Astrocyte (in vitro differentiated cells and primary cell): ENCODE results near the gene KCNAB1.

ENCODE experiments used
- CTCF ChIP-seq: IDR thresholded peaks from 2 replicates; pipeline ENCODE4 v1.5.1; 2011; ENCODE audit warnings: low read depth, mild to moderate bottlenecking, inconsistent platforms, low read length, moderate library complexity; ENCODE audit not compliant: insufficient read depth
- EZH2 ChIP-seq: IDR thresholded peaks from 2 replicates; pipeline ENCODE4 v1.6.1; 2012; ENCODE audit warnings: mild to moderate bottlenecking, low read length, inconsistent platforms; ENCODE audit not compliant: insufficient read depth

- TF ChIP-seq CTCF = no peak
- no peak for TF ChIP-seq EZH2
Measured at GRCh38 chr3:156120528-156121251, at the start of gene KCNAB1.
